Raji (cell line): Measurements from ENCODE around the gene PLXNA4.

Source experiments
- POLR2A ChIP-seq: IDR thresholded peaks from 2 replicates; pipeline ENCODE4 v1.6.1; 2011; ENCODE audit warnings: low read depth, low read length, control low read depth; ENCODE audit not compliant: insufficient read depth

PLXNA4 gene

GRCh38 chr7:132164558-132165125, 411.6 kb downstream of the PLXNA4 start:
- TF ChIP-seq POLR2A: no peak

- no peak for TF ChIP-seq POLR2A
These were observed 413.6 kb downstream of the PLXNA4 start for GRCh38 chr7:132162556-132163144.

DNA sequence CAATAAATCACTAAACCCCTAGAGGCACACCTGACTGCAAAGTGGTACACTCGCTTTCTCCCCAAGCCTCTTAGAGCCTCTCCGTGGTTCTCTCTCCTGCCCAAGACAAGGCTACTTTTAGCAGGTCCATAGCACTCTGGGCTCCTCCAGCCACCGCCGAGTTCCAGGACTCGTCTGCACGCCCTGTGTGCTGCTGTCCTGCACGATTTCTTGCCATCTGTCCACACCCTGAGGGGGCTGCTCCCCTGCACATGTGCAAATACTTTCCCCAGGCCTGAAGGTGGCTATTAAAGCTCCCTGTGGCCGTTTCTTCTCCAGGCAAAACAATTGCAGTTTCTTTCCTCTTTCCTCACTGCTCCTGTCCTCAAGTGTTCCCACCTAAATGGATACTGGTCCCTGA, 414.3 kb downstream of the PLXNA4 start:
- TF ChIP-seq POLR2A: no peak

DNA sequence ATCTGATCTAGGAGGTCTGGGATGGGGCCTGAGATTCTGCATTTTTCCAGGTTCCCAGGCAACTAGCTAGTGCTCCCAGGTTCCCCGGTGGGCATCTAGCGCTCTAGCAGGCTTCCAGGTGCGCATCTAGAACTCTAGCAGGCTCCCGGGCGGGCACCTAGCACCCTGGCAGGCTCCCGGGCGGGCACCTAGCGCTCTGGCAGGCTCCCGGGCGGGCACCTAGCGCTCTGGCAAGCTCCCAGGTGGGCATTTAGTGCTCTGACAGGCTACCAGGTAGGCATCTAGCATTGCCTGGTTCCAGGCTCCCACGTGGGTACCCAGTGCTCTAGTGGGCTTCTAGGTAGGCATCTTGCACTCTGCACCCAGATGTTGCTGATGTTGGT, 414.7 kb downstream of the PLXNA4 start:
- TF ChIP-seq POLR2A: no peak

GRCh38 chr7:132160611-132161532, 415.4 kb downstream of the PLXNA4 start:
- TF ChIP-seq POLR2A: no peak

DNA sequence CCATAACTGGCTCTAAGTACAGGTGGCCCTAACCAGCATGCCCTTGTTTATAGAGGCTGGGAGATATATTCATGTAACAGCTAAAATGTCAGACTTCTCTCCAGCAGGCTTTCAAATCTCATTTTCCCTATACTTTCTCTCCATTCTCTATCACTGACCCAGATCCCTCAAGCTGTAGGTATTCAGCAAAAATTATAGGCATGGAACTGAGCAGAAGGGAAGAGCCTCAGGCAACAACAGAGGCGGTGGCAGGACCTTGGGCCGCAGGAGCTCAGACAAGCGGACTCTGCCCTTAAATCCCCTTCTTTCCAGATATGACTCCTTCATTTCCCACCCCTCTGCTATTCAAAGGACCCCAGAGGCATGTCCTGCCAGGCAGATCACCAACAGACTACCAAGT, 417.4 kb downstream of the PLXNA4 start:
- no peak for TF ChIP-seq POLR2A

DNA sequence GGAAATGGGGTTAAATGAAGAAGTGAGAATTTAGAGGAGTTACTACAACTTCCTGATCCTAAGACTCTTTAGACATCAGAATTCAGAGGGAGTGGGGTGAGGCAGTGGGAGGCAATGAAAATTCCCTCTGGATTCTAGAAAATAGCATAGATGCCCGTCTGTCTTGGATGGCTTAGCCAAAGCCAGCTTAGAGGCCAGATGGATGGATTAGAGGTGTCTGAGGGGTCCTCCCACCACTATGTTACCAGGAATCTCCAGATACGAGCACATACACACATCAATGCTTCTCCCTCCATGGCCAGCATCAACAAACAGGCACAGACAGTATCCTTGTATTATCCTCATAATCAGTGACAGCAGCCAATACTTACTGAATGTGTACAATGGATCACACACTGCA, 418.1 kb downstream of the PLXNA4 start:
- no peak for TF ChIP-seq POLR2A

DNA sequence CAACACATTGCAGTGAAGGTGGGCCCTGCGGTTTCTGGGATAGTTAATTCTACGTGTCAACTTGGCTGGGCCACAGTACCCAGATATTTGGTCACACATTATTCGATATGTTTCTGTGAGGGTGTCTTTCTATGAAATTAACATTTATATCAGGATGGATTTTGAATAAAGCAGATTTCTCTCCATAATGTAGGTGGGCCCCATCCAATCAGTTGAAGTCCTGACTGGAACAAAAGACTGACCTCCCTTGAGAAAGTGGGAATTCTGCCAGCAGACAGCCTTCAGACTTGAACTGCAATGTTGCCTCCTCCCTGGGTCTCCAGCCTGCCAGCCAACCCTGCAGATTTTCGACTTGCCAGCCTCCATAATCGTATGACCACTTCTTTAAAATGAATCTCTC, 420.6 kb downstream of the PLXNA4 start:
- no peak for TF ChIP-seq POLR2A

GRCh38 chr7:132154695-132155471, 421.4 kb downstream of the PLXNA4 start:
- TF ChIP-seq POLR2A: no peak

DNA sequence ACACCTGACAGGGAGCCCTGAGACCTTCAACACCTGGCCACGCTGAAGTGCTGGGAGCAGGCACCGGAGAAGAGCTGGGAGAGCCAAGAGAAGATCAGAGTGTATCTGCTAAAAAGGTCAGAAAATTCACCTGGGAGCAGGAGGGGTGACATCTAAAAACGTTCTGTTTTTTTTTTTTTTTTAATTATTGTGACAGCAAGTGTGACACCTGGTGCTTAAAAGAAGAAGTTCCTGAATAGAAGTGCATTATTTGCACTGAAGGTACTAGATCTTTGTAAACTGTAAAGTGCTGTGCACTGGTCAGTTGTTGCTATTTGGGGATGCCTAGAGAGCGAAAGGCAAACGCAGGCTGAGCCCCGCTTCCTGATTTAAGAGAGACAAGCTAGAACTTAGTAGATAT, 422.0 kb downstream of the PLXNA4 start:
- TF ChIP-seq POLR2A: no peak

DNA sequence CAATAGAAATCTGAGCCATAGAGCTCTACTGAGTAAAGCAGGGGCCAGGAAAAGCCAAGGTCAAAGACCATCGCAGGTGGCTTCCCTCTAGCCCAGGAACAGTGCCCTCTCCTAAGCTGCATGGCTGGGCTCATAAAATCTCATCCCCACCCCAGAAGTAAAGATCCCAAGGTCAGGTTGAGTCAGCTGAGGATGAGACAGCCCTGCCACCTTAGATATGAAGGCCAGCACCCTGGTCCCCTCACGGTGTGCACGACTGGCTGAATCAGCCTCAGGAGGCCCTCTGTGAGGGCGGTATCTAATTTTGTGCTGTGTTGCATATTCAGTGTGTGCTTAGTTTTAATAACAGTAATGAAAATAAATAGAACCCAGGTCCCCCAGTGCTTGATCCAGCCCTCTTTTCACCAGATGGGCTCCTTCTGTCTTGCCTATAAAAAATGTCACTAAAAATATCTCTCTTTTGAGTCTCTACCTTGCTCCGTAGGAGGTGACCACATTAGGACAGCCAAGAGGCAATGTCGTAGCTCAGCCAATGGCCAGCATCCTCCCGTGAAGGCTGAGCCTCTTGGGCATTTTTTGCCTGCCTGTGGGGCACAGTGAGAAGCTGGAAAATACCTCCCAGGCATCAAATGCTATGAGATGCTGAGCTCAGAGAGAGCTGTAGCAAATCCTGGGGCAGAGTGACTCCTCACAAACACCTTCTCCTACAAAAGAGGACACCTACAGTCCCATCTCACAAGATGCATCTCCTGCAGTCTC, 424.0 kb downstream of the PLXNA4 start:
- TF ChIP-seq POLR2A: no peak

DNA sequence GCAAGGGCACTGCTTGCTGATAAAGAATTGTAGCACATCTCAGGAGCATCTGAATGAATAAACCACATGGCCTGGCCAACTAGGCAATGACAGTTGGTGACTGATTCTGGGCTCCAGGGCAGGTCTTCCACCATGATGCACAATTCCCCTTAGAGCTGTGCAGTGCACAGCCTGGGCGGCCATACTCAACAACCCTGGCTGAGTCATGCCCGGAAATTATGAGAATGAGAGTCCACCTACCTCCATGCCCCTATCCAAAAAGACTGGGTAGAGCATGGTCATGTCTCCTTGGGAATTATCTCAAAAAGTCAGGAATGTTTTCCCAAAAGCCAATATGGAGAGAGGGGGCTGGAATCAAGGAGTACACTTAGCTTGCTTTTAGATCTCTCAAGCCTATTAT, 425.6 kb downstream of the PLXNA4 start:
- no peak for TF ChIP-seq POLR2A

DNA sequence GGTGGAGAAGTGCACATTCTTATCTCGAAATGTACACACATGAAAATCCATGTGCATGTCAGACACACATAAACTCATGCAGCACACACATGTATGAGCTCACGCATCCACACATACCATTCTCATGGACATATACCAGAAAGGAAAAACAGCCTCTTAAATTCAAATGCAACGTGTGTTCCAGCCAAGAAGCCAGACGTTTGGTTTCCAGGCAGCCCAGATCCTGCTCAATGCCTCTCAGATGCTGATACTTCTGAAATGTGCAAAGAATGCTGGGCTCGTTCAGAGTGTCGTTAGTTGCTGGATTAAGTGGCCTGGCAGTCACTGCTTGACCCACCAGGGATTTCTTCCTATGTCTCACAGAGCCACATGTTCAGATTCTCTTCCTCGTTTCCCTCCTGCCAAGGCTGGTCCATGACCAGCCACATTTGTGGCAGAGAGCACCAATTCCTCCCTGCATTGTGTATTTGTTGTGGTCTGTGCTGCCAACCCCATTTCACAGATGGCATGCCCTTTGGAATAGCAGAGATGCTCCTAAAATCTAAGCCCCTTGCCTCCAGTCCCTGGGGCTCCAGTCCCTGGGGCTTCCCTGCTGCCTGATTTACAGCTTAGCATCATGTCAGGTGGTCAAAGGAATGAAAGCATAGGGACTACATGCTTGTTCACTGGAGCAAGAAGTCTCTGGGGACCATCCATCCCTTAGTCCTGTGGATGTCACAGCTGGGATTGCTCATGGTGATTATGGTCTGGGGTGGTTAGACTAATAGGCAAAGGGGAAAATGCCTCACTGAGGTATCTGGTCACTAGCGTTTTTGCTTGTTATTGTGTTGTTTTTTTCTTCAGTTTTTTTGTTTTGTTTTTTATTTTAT, 426.6 kb downstream of the PLXNA4 start:
- TF ChIP-seq POLR2A: no peak

DNA sequence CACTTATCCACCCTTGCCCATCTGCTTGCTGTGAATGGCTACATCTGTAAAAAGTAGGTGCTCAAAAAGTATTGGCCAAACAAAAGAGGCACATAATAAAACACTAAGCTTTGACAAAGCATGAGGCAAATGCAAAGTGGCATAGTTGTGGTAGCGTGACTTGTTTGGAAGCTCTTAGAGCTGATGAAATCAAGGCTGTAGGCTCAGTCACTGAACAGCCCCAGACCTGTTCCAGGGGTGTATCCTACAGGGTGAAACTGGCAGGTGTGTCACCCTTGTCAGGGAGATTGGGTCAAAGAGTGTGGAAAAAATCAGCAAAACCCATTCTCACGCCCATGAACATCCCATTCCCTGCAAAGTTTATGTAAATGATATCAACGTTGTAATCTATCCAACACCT, 427.4 kb downstream of the PLXNA4 start:
- no peak for TF ChIP-seq POLR2A
